ENCODE data around the gene FOXK2.

- TF ChIP-seq POLR2A (IDR thresholded peaks at IDR 0.05; ENCODE audit: low read length) (no peak), ZFP36 (IDR thresholded peaks at IDR 0.05; ENCODE audit: borderline replicate concordance, partially characterized antibody) (no peak), RCOR1 (IDR thresholded peaks at IDR 0.05; ENCODE audit: low read depth, low read length) (no peak), CTCF (IDR thresholded peaks at IDR 0.05) (no peak), MAX (IDR thresholded peaks at IDR 0.05) (no peak), JUN (IDR thresholded peaks at IDR 0.05) (no peak), PHF8 (IDR thresholded peaks at IDR 0.05; ENCODE audit: borderline replicate concordance, low read depth) (no peak), USF2 (IDR thresholded peaks at IDR 0.05) (no peak), MAFK (IDR thresholded peaks at IDR 0.05; ENCODE audit: partially characterized antibody) (no peak), CEBPB (IDR thresholded peaks at IDR 0.05) (no peak), FOSL2 (IDR thresholded peaks at IDR 0.05) (no peak), FOSL2 (CRISPR knock-in tag; IDR thresholded peaks at IDR 0.05) (no peak), HMGXB4 (CRISPR knock-in tag; IDR thresholded peaks at IDR 0.05; ENCODE audit: borderline replicate concordance) (no peak)
Observed at GRCh38 chr17:82517230-82517865, 2.2 kb upstream of the FOXK2 start.
